ENCODE results near the gene TMA7B. TPM values are rescaled to one million over a fixed set of nuclear protein-coding genes. Genes with fewer than 3 reads are reported as not detected.

Gene TMA7B
- total RNA-seq, 4 donors from 2014 or later = not detected

- 67% methylated on average over 1 of the region's 6 CpGs; no CpG with 5 or more reads in 1 of the 2 donors for WGBS, 2 donors (ENCODE audit: low coverage in 1 of 2)
These were observed 42.9 kb downstream of the TMA7B start for GRCh38 chr22:40002935-40003715.

GRCh38 chr22:40004836-40005235, 44.6 kb downstream of the TMA7B start:
- H3K36me3 ChIP-seq = no peaks in the 10 kb centered on the region
- H3K4me1 ChIP-seq = no peaks in the 10 kb centered on the region
- peaks cover 48% of the 10 kb centered on the region for H3K27me3 ChIP-seq
- no peak overlapping the region for H3K4me3 ChIP-seq
- TF ChIP-seq POLR2A (IDR thresholded peaks at IDR 0.05) (no peak), POLR2AphosphoS5 (IDR thresholded peaks at IDR 0.05) (no peak), EP300 (IDR thresholded peaks at IDR 0.05) (no peak), CTCF (IDR thresholded peaks at IDR 0.05) (no peak)
- no peak for ATAC-seq
- no peak overlapping the region for H3K27ac ChIP-seq
- no peaks in the 10 kb centered on the region for H3K9me3 ChIP-seq
- 38 to 70% methylated on average over 3 to 6 of the region's 6 CpGs for WGBS, 2 donors (ENCODE audit: low coverage in 1 of 2)

More at GRCh38 chr22:40002935-40003715, 42.9 kb downstream of the TMA7B start:
- peaks cover 48% of the 10 kb centered on the region for H3K27me3 ChIP-seq
- TF ChIP-seq EP300 (IDR thresholded peaks at IDR 0.05) (no peak), POLR2A (IDR thresholded peaks at IDR 0.05) (no peak), CTCF (IDR thresholded peaks at IDR 0.05) (no peak), POLR2AphosphoS5 (IDR thresholded peaks at IDR 0.05) (no peak)
- no peaks in the 10 kb centered on the region for H3K9me3 ChIP-seq
- peaks cover 0 to 9% (median 0%) of the 10 kb centered on the region in 3 donors for H3K4me1 ChIP-seq
- H3K36me3 ChIP-seq = no peaks in the 10 kb centered on the region
- no peak overlapping the region for H3K27ac ChIP-seq
- no peak for ATAC-seq
- H3K4me3 ChIP-seq = no peak overlapping the region

- no peak for ATAC-seq
- no peak for TF ChIP-seq CTCF (IDR thresholded peaks at IDR 0.05)
- TF ChIP-seq EP300 (IDR thresholded peaks at IDR 0.05) = no peak
- Histone ChIP-seq H3K27me3 (peaks cover 65% of the 10 kb centered on the region), H3K36me3 (no peaks in the 10 kb centered on the region), H3K9me3 (no peaks in the 10 kb centered on the region), H3K4me1 (no peaks in the 10 kb centered on the region), H3K4me3 (no peak overlapping the region), H3K27ac (no peak overlapping the region)
- WGBS, 2 donors (ENCODE audit: low coverage in 1 of 2) = 44 to 67% methylated on average over 2 to 5 of the region's 8 CpGs
These were observed 46.4 kb downstream of the TMA7B start for GRCh38 chr22:40006641-40007040.

GRCh38 chr22:40007853-40008710, 47.9 kb downstream of the TMA7B start:
- 72 to 73% methylated on average over 12 to 20 of the region's 27 CpGs for WGBS, 2 donors (ENCODE audit: low coverage in 1 of 2)
- Histone ChIP-seq H3K9me3 (no peaks in the 10 kb centered on the region), H3K4me3 (no peak overlapping the region), H3K27ac (no peak overlapping the region), H3K27me3 (peaks cover 70% of the 10 kb centered on the region), H3K36me3 (no peaks in the 10 kb centered on the region), H3K4me1 (no peaks in the 10 kb centered on the region)
- TF ChIP-seq POLR2A (IDR thresholded peaks at IDR 0.05) (no peak), CTCF (IDR thresholded peaks at IDR 0.05) (no peak), EP300 (IDR thresholded peaks at IDR 0.05) (no peak), POLR2AphosphoS5 (IDR thresholded peaks at IDR 0.05) (no peak)
- no peak for ATAC-seq

Data from gastroesophageal sphincter (tissue), 4 donors.